Nephron progenitor cell (in vitro differentiated cells): ENCODE measurements around the gene ISOC2.

ENCODE experiments used
- DNase-seq: peaks from one replicate; pipeline ENCODE4 v3.0.0; 2021
- H3K27ac Mint-ChIP-seq: 2 replicates; pipeline ENCODE4 v1.8.0; 2021; ENCODE audit warnings: mild to moderate bottlenecking, moderate library complexity, mixed read lengths
- H3K27me3 Mint-ChIP-seq: 2 replicates; pipeline ENCODE4 v1.8.0; 2021; ENCODE audit warnings: mild to moderate bottlenecking, low read depth, mixed read lengths; ENCODE audit not compliant: poor library complexity
- H3K36me3 Mint-ChIP-seq: 2 replicates; pipeline ENCODE4 v1.8.0; 2021; ENCODE audit warnings: low read depth, mixed read lengths
- H3K4me1 Mint-ChIP-seq: 2 replicates; pipeline ENCODE4 v1.8.0; 2021; ENCODE audit warnings: mixed read lengths
- H3K4me3 Mint-ChIP-seq: 2 replicates; pipeline ENCODE4 v1.8.0; 2021; ENCODE audit warnings: mild to moderate bottlenecking, moderate library complexity, mixed read lengths
- H3K9me3 Mint-ChIP-seq: 2 replicates; pipeline ENCODE4 v1.8.0; 2021; ENCODE audit warnings: mild to moderate bottlenecking, moderate library complexity, mixed read lengths
- CTCF ChIP-seq: fragments of 200-600 bp; sonication (generic); IDR thresholded peaks from 2 replicates; pipeline ENCODE4 v1.5.0; 2021; ENCODE audit warnings: antibody characterized with exemption

The ISOC2 gene

GRCh38 chr19:55479451-55480230 lies 18.2 kb upstream of the ISOC2 start:
- Mint-ChIP-seq H3K4me1 (peaks cover 50% of the 10 kb centered on the region), H3K27me3 (no peaks in the 10 kb centered on the region), H3K9me3 (no peaks in the 10 kb centered on the region), H3K27ac (peak overlapping the region; percentile 13), H3K4me3 (peak overlapping the region; percentile 90), H3K36me3 (peaks cover 7% of the 10 kb centered on the region)
- no peak for TF ChIP-seq CTCF
- no peak for DNase-seq

DNA sequence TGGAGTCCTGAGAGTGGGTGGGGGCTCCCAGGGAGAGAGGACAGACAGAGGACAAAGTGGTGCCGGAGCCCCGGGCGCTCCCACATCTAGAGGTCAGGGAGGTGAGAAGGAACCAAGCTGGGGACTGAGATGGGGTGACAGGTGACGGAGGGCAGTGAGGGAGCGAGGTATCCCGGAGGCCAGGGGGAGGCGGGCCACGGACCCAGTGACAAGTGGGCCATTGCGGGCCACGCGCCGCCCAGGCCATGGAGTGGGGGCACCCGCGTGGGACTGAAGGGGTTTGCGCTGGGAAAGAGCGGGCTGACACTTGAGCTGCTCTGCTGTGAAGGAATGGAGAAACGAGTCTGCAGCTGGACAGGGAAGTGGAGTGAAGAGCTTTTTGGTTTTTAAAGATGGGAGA lies 17.6 kb upstream of the ISOC2 start:
- TF ChIP-seq CTCF, result no peak
- DNase-seq, result no peak
- H3K4me3 Mint-ChIP-seq, result peak overlapping the region; percentile 90
- no peaks in the 10 kb centered on the region for H3K9me3 Mint-ChIP-seq
- peaks cover 55% of the 10 kb centered on the region for H3K4me1 Mint-ChIP-seq
- no peaks in the 10 kb centered on the region for H3K27me3 Mint-ChIP-seq
- peak overlapping the region; percentile 57 for H3K27ac Mint-ChIP-seq
- H3K36me3 Mint-ChIP-seq, result peaks cover 7% of the 10 kb centered on the region

GRCh38 chr19:55478364-55478763 lies 16.9 kb upstream of the ISOC2 start:
- H3K4me1 Mint-ChIP-seq, result peaks cover 62% of the 10 kb centered on the region

GRCh38 chr19:55477905-55478304 lies 16.5 kb upstream of the ISOC2 start:
- Mint-ChIP-seq H3K4me1 (peaks cover 66% of the 10 kb centered on the region), H3K27me3 (no peaks in the 10 kb centered on the region), H3K27ac (peak overlapping the region; percentile 45), H3K9me3 (no peaks in the 10 kb centered on the region), H3K36me3 (peaks cover 7% of the 10 kb centered on the region), H3K4me3 (peak overlapping the region; percentile 90)
- no peak for DNase-seq
- no peak for TF ChIP-seq CTCF

More at GRCh38 chr19:55478364-55478763, 16.9 kb upstream of the ISOC2 start:
- Mint-ChIP-seq H3K4me3 (peak overlapping the region; percentile 90), H3K27ac (peak overlapping the region; percentile 40), H3K27me3 (no peaks in the 10 kb centered on the region), H3K9me3 (no peaks in the 10 kb centered on the region), H3K36me3 (peaks cover 7% of the 10 kb centered on the region)
- TF ChIP-seq CTCF, result no peak
- no peak for DNase-seq

- H3K4me3 Mint-ChIP-seq, result peak within 1 kb of the TSS; percentile 90
- peak; percentile 98 for DNase-seq
- H3K4me1 Mint-ChIP-seq, result peaks cover 72% of the 10 kb centered on the region
- H3K27ac Mint-ChIP-seq, result peak within 1 kb of the TSS; percentile 64
- TF ChIP-seq CTCF, result no peak
- peaks cover 7% of the 10 kb centered on the region for H3K36me3 Mint-ChIP-seq
- H3K9me3 Mint-ChIP-seq, result no peaks in the 10 kb centered on the region
- H3K27me3 Mint-ChIP-seq, result no peaks in the 10 kb centered on the region
Observed at GRCh38 chr19:55476100-55476775, 14.8 kb upstream of the ISOC2 start, which contains the start of gene ZNF628. ZNF628 (plus strand) TSS chr19:55476617; CDS start chr19:55479911, 3,294 bp downstream.
